HepG2 (cell line): ENCODE data around the gene NDUFS2. TPM values are rescaled to one million over a fixed set of nuclear protein-coding genes. Genes with fewer than 3 reads are reported as not detected.

ENCODE experiments used
- ATAC-seq: fragments of 200-7000 bp; cut with Tn5 transposase; 3 replicates; pipeline ENCODE4 v1.9.1; 2020; ENCODE audit warnings: mild to moderate bottlenecking, moderate library complexity
- BruUV-seq: library from RNA; stranded (reverse); fragments of 400-500 nt; replicated peaks from 2 replicates; lab custom pipeline; 2021; lab: Mats Ljungman, UMichigan
- CTCF ChIA-PET: fragments of 300-600 bp; formaldehyde crosslinking; extraction: SDS; loops from one replicate; lab custom pipeline; 2021; ENCODE audit warnings: low total read pairs, inconsistent platforms, low intra/inter-chr PET ratio; lab: Yijun Ruan, JAX
- POLR2A ChIA-PET: fragments of 350-600 bp; sonication (Branson Sonifier 250); formaldehyde crosslinking; loops from one replicate; lab custom pipeline; 2020; ENCODE audit warnings: antibody characterized with exemption, inconsistent platforms; lab: Yijun Ruan, JAX
- DNase-seq: peaks from one replicate; pipeline ENCODE4 v3.0.0-alpha.2; 2015; ENCODE audit warnings: low spot score
- FAIRE-seq: peaks from 3 replicates; lab custom pipeline; 2011; peaks lifted over from hg19 to GRCh38; lab: Jason Lieb, UNC
- H2AFZ ChIP-seq: one replicate; pipeline ENCODE4 v1.6.1; 2011; ENCODE audit warnings: low read length, inconsistent platforms
- H3K27ac ChIP-seq: fragments of 300-600 bp; 3 replicates; pipeline ENCODE4 v1.8.0; 2011; ENCODE audit warnings: mixed run types, mild to moderate bottlenecking, mixed read lengths, low read length, inconsistent platforms; ENCODE audit not compliant: insufficient read depth; ENCODE audit errors: extremely low read length
- H3K27me3 ChIP-seq, 2 experiments: fragments of 200-600 bp in 1 of 2; 2 replicates in 1 of 2; 3 replicates in 1 of 2; pipeline versions ENCODE4 v1.6.0 to v1.8.0; 2011; ENCODE audit warnings: low read length in 2 of 2, mild to moderate bottlenecking in 2 of 2, moderate library complexity in 2 of 2, inconsistent platforms in 1 of 2; ENCODE audit not compliant: insufficient read depth in 2 of 2, control insufficient read depth in 1 of 2
- H3K36me3 ChIP-seq, 2 experiments: fragments of 200-600 bp in 1 of 2; replicated peaks in 1 of 2; 2 replicates in 1 of 2; 3 replicates in 1 of 2; pipeline versions ENCODE4 v1.5.1 to v1.8.0; 2011; ENCODE audit warnings: low read length in 2 of 2, inconsistent platforms in 1 of 2; ENCODE audit not compliant: insufficient read depth in 2 of 2, control insufficient read depth in 1 of 2
- H3K4me1 ChIP-seq: 2 replicates; pipeline ENCODE4 v1.5.1; 2012; ENCODE audit warnings: low read length, inconsistent platforms; ENCODE audit not compliant: insufficient read depth
- H3K4me2 ChIP-seq: 2 replicates; pipeline ENCODE4 v1.6.0; 2011; ENCODE audit warnings: low read depth, low read length, inconsistent platforms
- H3K4me3 ChIP-seq, 3 experiments: fragments of 200-600 bp in 1 of 3; sonication (generic), shearing (Covaris generic) in 1 of 3; replicated peaks in 1 of 3; 2 replicates each; pipeline ENCODE4 v1.5.1; 2011 to 2016; ENCODE audit warnings: low read length in 3 of 3, inconsistent platforms in 2 of 3, low read depth in 2 of 3, mild to moderate bottlenecking in 2 of 3, control low read depth in 1 of 3, mixed read lengths in 1 of 3; ENCODE audit not compliant: insufficient read depth in 1 of 3
- H3K79me2 ChIP-seq: one replicate; pipeline ENCODE4 v1.6.1; 2011; ENCODE audit warnings: low read length, inconsistent platforms; ENCODE audit not compliant: insufficient read depth
- H3K9ac ChIP-seq: 2 replicates; pipeline ENCODE4 v1.6.0; 2011; ENCODE audit warnings: mild to moderate bottlenecking, low read depth, low read length, inconsistent platforms; ENCODE audit not compliant: insufficient read depth
- H3K9me3 ChIP-seq: 2 replicates; pipeline ENCODE4 v1.5.1; 2012; ENCODE audit warnings: mild to moderate bottlenecking, low read length
- H4K20me1 ChIP-seq: 2 replicates; pipeline ENCODE4 v1.6.0; 2011; ENCODE audit warnings: inconsistent platforms, mild to moderate bottlenecking, low read length, moderate library complexity; ENCODE audit not compliant: insufficient read depth
- AGO1 ChIP-seq: fragments of 200-400 bp; formaldehyde crosslinking; IDR thresholded peaks from 2 replicates; pipeline ENCODE4 v1.6.1; 2017; ENCODE audit warnings: mild to moderate bottlenecking, low read depth, low read length, moderate library complexity; ENCODE audit not compliant: poor library complexity, severe bottlenecking
- CC2D1A ChIP-seq: sonication (generic); formaldehyde crosslinking; IDR thresholded peaks from 2 replicates; pipeline ENCODE4 v1.8.1; 2023; ENCODE audit warnings: mild to moderate bottlenecking, missing genetic modification reagents
- GATAD2A ChIP-seq: IDR thresholded peaks from 2 replicates; pipeline ENCODE4 v1.6.1; 2016
- PTBP1 ChIP-seq: fragments of 200-400 bp; formaldehyde crosslinking; IDR thresholded peaks from 2 replicates; pipeline ENCODE4 v1.6.1; 2018; ENCODE audit warnings: low read length, low read depth; ENCODE audit not compliant: poor library complexity, severe bottlenecking
- ZMYM3 ChIP-seq: sonication (generic); formaldehyde crosslinking; IDR thresholded peaks from 2 replicates; pipeline ENCODE4 v1.5.1; 2020; ENCODE audit warnings: mild to moderate bottlenecking, missing genetic modification reagents
- WGBS: methylation state at CpG from one replicate; pipeline ENCODE4 v1.1.6; 2017; ENCODE audit warnings: low lambda C conversion rate; 5-methylcytosine and 5-hydroxymethylcytosine counted together
- in situ Hi-C: cut with HindIII; loops from 2 replicates; pipeline ENCODE4 v1.10.0; 2017; ENCODE audit warnings: low pct_unique_long_range_greater_than_20kb; ENCODE audit not compliant: extremely low pct_ligation_motif_present
- intact Hi-C: fragments of 100-400 bp; cut with micrococcal nuclease; formaldehyde crosslinking; loops from one replicate; pipeline ENCODE4 v1.10.0; 2022; ENCODE audit not compliant: unreplicated experiment
- polyA plus RNA-seq, 8 experiments: library from polyadenylated mRNA; depleted of rRNA in 3 of 8; stranded (reverse) in 7 of 8; unstranded in 1 of 8; fragments of >200 nt; fragmentation: Illumina TruSeq in 4 of 8; extraction: Trizol in 4 of 8; gene quantifications; 2 replicates each; pipeline versions ENCODE4 v1.2.1 to v1.2.3, GENCODE V29; 2011 to 2016; ENCODE audit warnings: low read depth in 4 of 8, missing spikeins in 1 of 8, mixed read lengths in 1 of 8; ENCODE audit not compliant: insufficient read depth in 1 of 8
- total RNA-seq, 5 experiments: library from RNA; depleted of rRNA; stranded (reverse); fragments of >200 nt; fragmentation: Illumina TruSeq; extraction: Trizol; gene quantifications; 2 replicates each; pipeline ENCODE4 v1.2.3, GENCODE V29; 2016; ENCODE audit warnings: low read depth in 1 of 5

NDUFS2 gene
- total and polyA plus RNA-seq, 2 of the 13 experiments (the other 11 are each of a cell fraction or from before 2014, with no cell fraction given): 89.9 to 118 TPM

GRCh38 chr1:161185732-161186311, 16.3 kb upstream of the NDUFS2 start:
- H4K20me1 ChIP-seq: no peaks in the 10 kb centered on the region
- DNase-seq: no peak
- no peak overlapping the region for H3K27ac ChIP-seq
- no peak overlapping the region for H2AFZ ChIP-seq
- ChIA-PET POLR2A (interaction anchor here (1.0 kb wide), 1 partner anchor 9 kb away, joined by 4 read pairs; no protein-coding TSS in a partner anchor), CTCF (no interaction called here)
- no peak for TF ChIP-seq ZMYM3
- intact Hi-C loops (no loop called here), in situ Hi-C loops (no loop called here)
- no peak overlapping the region for H3K9ac ChIP-seq
- peaks cover 9% of the 10 kb centered on the region for H3K4me1 ChIP-seq
- no peaks in the 10 kb centered on the region for H3K27me3 ChIP-seq
- no TSS peak for BruUV-seq
- no peak for ATAC-seq
- no peak for FAIRE-seq
- no peaks in the 10 kb centered on the region for H3K79me2 ChIP-seq
- H3K4me2 ChIP-seq: no peak overlapping the region
- WGBS: 2% methylated on average over 2 of the region's 2 CpGs
- no peak overlapping the region for H3K4me3 ChIP-seq
- H3K9me3 ChIP-seq: no peaks in the 10 kb centered on the region
- H3K36me3 ChIP-seq: no peaks in the 10 kb centered on the region

DNA sequence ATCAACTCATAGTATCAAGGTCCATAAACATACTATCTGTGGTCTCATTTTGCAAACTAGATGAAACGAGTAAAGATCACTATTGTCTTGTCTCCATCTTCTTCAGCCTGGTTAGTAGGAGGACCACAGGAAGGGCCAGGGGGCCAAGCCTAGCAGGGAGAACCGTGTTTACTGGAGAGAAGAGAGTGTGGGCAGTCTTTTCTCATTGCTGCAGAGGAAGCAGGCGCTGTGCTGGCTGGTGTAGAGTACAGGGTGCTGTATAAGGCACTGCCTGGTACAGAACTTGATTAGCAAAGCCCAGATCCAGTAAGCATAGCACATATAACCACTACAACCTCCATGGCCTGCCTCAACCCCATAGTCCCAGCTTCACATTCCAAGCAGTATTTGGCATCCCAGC, 14.9 kb upstream of the NDUFS2 start:
- ATAC-seq: peak; percentile 35; the same call in 1 of the 3 replicates
- POLR2A ChIA-PET: no interaction called here
- CTCF ChIA-PET: no interaction called here
- Histone ChIP-seq H3K79me2 (no peaks in the 10 kb centered on the region), H3K9me3 (no peaks in the 10 kb centered on the region), H3K9ac (no peak overlapping the region), H2AFZ (no peak overlapping the region), H3K27ac (no peak overlapping the region), H3K4me3 (no peak overlapping the region), H3K27me3 (no peaks in the 10 kb centered on the region), H3K4me2 (no peak overlapping the region), H3K4me1 (peaks cover 9% of the 10 kb centered on the region), H3K36me3 (no peaks in the 10 kb centered on the region; a peak in 1 of 5 replicates), H4K20me1 (no peaks in the 10 kb centered on the region)
- FAIRE-seq: no peak
- BruUV-seq: no TSS peak
- 35% methylated on average over 3 of the region's 3 CpGs for WGBS
- intact Hi-C loops: no loop called here
- no peak for DNase-seq
- TF ChIP-seq CC2D1A (CRISPR knock-in tag) (no peak), PTBP1 (no peak), GATAD2A (CRISPR knock-in tag) (no peak), AGO1 (no peak)
- in situ Hi-C loops: no loop called here
